Endothelial cell of umbilical vein (primary cell): ENCODE measurements around the gene ABCA10. TPM values are rescaled to one million over a fixed set of nuclear protein-coding genes. Genes with fewer than 3 reads are reported as not detected.

Experiments
- BruUV-seq: library from RNA; stranded (reverse); fragments of 400-500 nt; replicated peaks from 2 replicates; lab custom pipeline; 2021; lab: Mats Ljungman, UMichigan
- CTCF ChIA-PET: fragments of 300-600, 350-600 bp; sonication (Branson Sonifier 250); formaldehyde crosslinking; loops from one replicate; lab custom pipeline; 2021; ENCODE audit warnings: antibody characterized with exemption, inconsistent platforms; lab: Charles Lee
- POLR2A ChIA-PET: fragments of 300-600, 350-600 bp; sonication (Branson Sonifier 250); formaldehyde crosslinking; loops from one replicate; lab custom pipeline; 2021; ENCODE audit warnings: antibody characterized with exemption, inconsistent platforms; lab: Charles Lee
- DNase-seq: peaks from one replicate; pipeline ENCODE4 v3.0.0-alpha.2; 2011; ENCODE audit warnings: low read depth, low spot score
- FAIRE-seq: peaks from 2 replicates; lab custom pipeline; 2011; peaks lifted over from hg19 to GRCh38; lab: Jason Lieb, UNC
- H2AFZ ChIP-seq: 2 replicates; pipeline ENCODE4 v1.6.0; 2012; ENCODE audit warnings: low read depth, low read length, control low read depth, inconsistent platforms
- H3K27ac ChIP-seq: 2 replicates; pipeline ENCODE4 v1.5.1; 2011; ENCODE audit warnings: low read depth, mild to moderate bottlenecking, control low read depth, low read length, moderate library complexity; ENCODE audit not compliant: insufficient read depth
- H3K27me3 ChIP-seq, 2 experiments: 2 replicates each; pipeline versions ENCODE4 v1.6.0 to v1.6.1; 2011; ENCODE audit warnings: low read length in 2 of 2, mixed read lengths in 1 of 2; ENCODE audit not compliant: control insufficient read depth in 2 of 2, insufficient read depth in 2 of 2
- H3K36me3 ChIP-seq, 2 experiments: 2 replicates in 1 of 2; 3 replicates in 1 of 2; pipeline ENCODE4 v1.5.1; 2011; ENCODE audit warnings: low read length in 2 of 2, mild to moderate bottlenecking in 1 of 2, moderate library complexity in 1 of 2; ENCODE audit not compliant: control insufficient read depth in 2 of 2, insufficient read depth in 2 of 2; ENCODE audit errors: extremely low read depth in 1 of 2
- H3K4me1 ChIP-seq: 3 replicates; pipeline ENCODE4 v1.5.1; 2011; ENCODE audit warnings: mild to moderate bottlenecking, low read length; ENCODE audit not compliant: control insufficient read depth, insufficient read depth; ENCODE audit errors: extremely low read depth
- H3K4me2 ChIP-seq: 2 replicates; pipeline ENCODE4 v1.6.1; 2011; ENCODE audit warnings: low read length, control low read depth, mixed read lengths; ENCODE audit not compliant: insufficient read depth
- H3K4me3 ChIP-seq, 3 experiments: fragments of 200-600 bp in 1 of 3; sonication (generic), shearing (Covaris generic) in 1 of 3; replicated peaks in 1 of 3; 2 replicates each; pipeline ENCODE4 v1.5.1; 2011 to 2016; ENCODE audit warnings: control low read depth in 3 of 3, low read length in 3 of 3, mild to moderate bottlenecking in 2 of 3, inconsistent platforms in 1 of 3, low read depth in 1 of 3, moderate library complexity in 1 of 3; ENCODE audit not compliant: insufficient read depth in 1 of 3
- H3K79me2 ChIP-seq: 2 replicates; pipeline ENCODE4 v1.6.0; 2012; ENCODE audit warnings: low read length, inconsistent platforms; ENCODE audit not compliant: control insufficient read depth, insufficient read depth
- H3K9ac ChIP-seq: replicated peaks from 2 replicates; pipeline ENCODE3; 2011; ENCODE audit warnings: low read length, control low read depth; ENCODE audit not compliant: insufficient read depth; ENCODE audit errors: extremely low read depth
- H3K9me1 ChIP-seq: replicated peaks from 3 replicates; pipeline ENCODE4 v1.6.0; 2011; ENCODE audit warnings: mild to moderate bottlenecking, low read length; ENCODE audit not compliant: control insufficient read depth, insufficient read depth; ENCODE audit errors: extremely low read depth
- H3K9me3 ChIP-seq: replicated peaks from 2 replicates; pipeline ENCODE4 v1.5.1; 2012; ENCODE audit warnings: low read length, inconsistent platforms; ENCODE audit not compliant: control insufficient read depth, insufficient read depth
- H4K20me1 ChIP-seq: replicated peaks from 2 replicates; pipeline ENCODE3; 2011; ENCODE audit warnings: mild to moderate bottlenecking, low read length; ENCODE audit not compliant: control insufficient read depth, insufficient read depth; ENCODE audit errors: extremely low read depth
- CTCF ChIP-seq, 2 donors: IDR thresholded peaks; 1 replicate in 1 of 2; 2 replicates in 1 of 2; pipeline ENCODE4 v1.5.1; 2011; ENCODE audit warnings: low read length in 2 of 2, mild to moderate bottlenecking in 2 of 2, moderate library complexity in 2 of 2, control low read depth in 1 of 2, inconsistent platforms in 1 of 2, low read depth in 1 of 2; ENCODE audit not compliant: insufficient read depth in 1 of 2; ENCODE audit errors: extremely low read depth in 1 of 2
- EZH2 ChIP-seq: IDR thresholded peaks from 2 replicates; pipeline ENCODE4 v1.6.1; 2012; ENCODE audit warnings: borderline replicate concordance, low read depth, mild to moderate bottlenecking, moderate library complexity, low read length, inconsistent platforms; ENCODE audit not compliant: severe bottlenecking
- FOS ChIP-seq: IDR thresholded peaks from 2 replicates; pipeline ENCODE4 v1.6.1; 2011; ENCODE audit warnings: mild to moderate bottlenecking, low read length, moderate library complexity, borderline replicate concordance; ENCODE audit not compliant: insufficient read depth
- GATA2 ChIP-seq: IDR thresholded peaks from 2 replicates; pipeline ENCODE4 v1.7.0; 2011; ENCODE audit warnings: low read depth, mild to moderate bottlenecking, moderate library complexity, mixed read lengths, low read length; ENCODE audit not compliant: insufficient read length, insufficient read depth
- JUN ChIP-seq: IDR thresholded peaks from 2 replicates; pipeline ENCODE4 v1.6.1; 2011; ENCODE audit warnings: borderline replicate concordance, low read depth; ENCODE audit not compliant: insufficient read length, insufficient read depth
- MAX ChIP-seq: IDR thresholded peaks from 2 replicates; pipeline ENCODE4 v1.6.1; 2011; ENCODE audit not compliant: insufficient read depth, insufficient read length
- MYC ChIP-seq: IDR thresholded peaks from one replicate; pipeline ENCODE4 v1.6.1; 2011; ENCODE audit warnings: mild to moderate bottlenecking, low read depth, low read length
- POLR2A ChIP-seq: IDR thresholded peaks from 2 replicates; pipeline ENCODE4 v1.6.1; 2012; ENCODE audit warnings: low read depth, mild to moderate bottlenecking, control low read depth, low read length
- POLR2AphosphoS5 ChIP-seq: IDR thresholded peaks from 2 replicates; pipeline ENCODE4 v1.6.1; 2012; ENCODE audit warnings: low read depth, mild to moderate bottlenecking, control low read depth, low read length, moderate library complexity; ENCODE audit not compliant: insufficient read depth
- dilution Hi-C: fragments of 300-500 bp; cut with MboI; formaldehyde crosslinking; loops from one replicate; pipeline ENCODE4 v1.15.0; 2019; ENCODE audit warnings: low sequenced_read_pairs; ENCODE audit not compliant: extremely low pct_ligation_motif_present
- intact Hi-C: fragments of 100-400 bp; cut with micrococcal nuclease; formaldehyde crosslinking; loops from one replicate; pipeline ENCODE4 v1.10.0; 2022
- polyA plus RNA-seq, 4 experiments: library from polyadenylated mRNA; depleted of rRNA in 3 of 4; stranded (reverse) in 3 of 4; unstranded in 1 of 4; fragments of >200 nt; gene quantifications; 2 replicates each; pipeline versions ENCODE4 v1.2.1 to v1.2.3, GENCODE V29; 2011 to 2012; ENCODE audit warnings: missing spikeins in 1 of 4
- total RNA-seq: library from RNA; stranded (reverse); gene quantifications from 2 replicates; pipeline ENCODE4 v1.2.3, GENCODE V29; 2021

The ABCA10 gene
- total and polyA plus RNA-seq, 2 donors (not counting 3 experiments of a cell fraction or from before 2014, with no cell fraction given) = 0.22 to 2.1 TPM

- Histone ChIP-seq H3K79me2 (no peaks in the 10 kb centered on the region), H3K9me3 (no peaks in the 10 kb centered on the region), H3K4me3 (no peak overlapping the region), H4K20me1 (no peaks in the 10 kb centered on the region), H3K9ac (no peak overlapping the region), H3K9me1 (no peaks in the 10 kb centered on the region), H3K4me2 (no peak overlapping the region), H3K36me3 (no peaks in the 10 kb centered on the region), H3K27me3 (no peaks in the 10 kb centered on the region), H2AFZ (no peak overlapping the region), H3K4me1 (peaks cover 29% of the 10 kb centered on the region), H3K27ac (no peak overlapping the region)
- DNase-seq (no peak), FAIRE-seq (no peak)
- no TSS peak for BruUV-seq
- TF ChIP-seq MAX (no peak), MYC (no peak), EZH2 (no peak), GATA2 (no peak), FOS (no peak), JUN (no peak), POLR2A (no peak), CTCF (IDR thresholded peaks at IDR 0.05; ENCODE audit: extremely low read depth in 1 of 2, insufficient read depth in 1 of 2, low read depth in 1 of 2, low read length in 2 of 2) (no peak), POLR2AphosphoS5 (no peak)
- intact Hi-C loops (no loop called here), dilution Hi-C loops (no loop called here)
- CTCF ChIA-PET = interaction anchor here (1.2 to 1.4 kb wide), 2 partner anchors 24 to 251 kb away, joined by 3 to 5 read pairs; no protein-coding TSS in a partner anchor
- POLR2A ChIA-PET = no interaction called here
Observed at GRCh38 chr17:69271023-69271422, 42.4 kb upstream of the ABCA10 start.
